Ecto neural progenitor cell (in vitro differentiated cells): Measurements from ENCODE around the gene PLCH2.
A peak's percentile ranks its signal among the peaks of the same experiment; 100 is the strongest.
"Not testable (repeated sequence)": the region's sequence is repeated elsewhere in the genome, so short reads cannot be mapped to it uniquely, and the experiment has no call there.

Experiments
- DNase-seq: peaks from one replicate; pipeline ENCODE4 v3.0.0-alpha.2; 2018; ENCODE audit warnings: low spot score

PLCH2 gene

DNA sequence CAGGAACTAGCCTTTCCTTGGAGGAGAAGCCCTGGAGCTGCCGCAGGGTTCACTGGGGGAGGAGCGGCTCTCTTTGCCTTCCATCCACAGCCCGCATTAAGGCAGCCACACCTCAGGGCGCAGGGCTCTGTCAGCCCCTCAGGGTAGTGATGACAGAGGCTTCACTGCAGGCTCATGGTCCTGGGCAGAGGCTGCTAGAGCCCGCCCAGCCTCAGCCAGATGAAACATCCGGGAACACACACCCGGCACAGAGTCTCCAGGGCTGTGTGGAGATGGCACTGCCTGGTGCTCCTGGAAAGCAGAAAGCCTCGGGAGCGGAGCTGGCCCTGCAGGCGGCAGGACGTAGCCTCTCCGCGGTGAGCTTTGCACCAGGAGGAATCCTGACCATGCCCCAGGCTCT lies 34.3 kb upstream of the PLCH2 start:
- DNase-seq, result no peak

DNA sequence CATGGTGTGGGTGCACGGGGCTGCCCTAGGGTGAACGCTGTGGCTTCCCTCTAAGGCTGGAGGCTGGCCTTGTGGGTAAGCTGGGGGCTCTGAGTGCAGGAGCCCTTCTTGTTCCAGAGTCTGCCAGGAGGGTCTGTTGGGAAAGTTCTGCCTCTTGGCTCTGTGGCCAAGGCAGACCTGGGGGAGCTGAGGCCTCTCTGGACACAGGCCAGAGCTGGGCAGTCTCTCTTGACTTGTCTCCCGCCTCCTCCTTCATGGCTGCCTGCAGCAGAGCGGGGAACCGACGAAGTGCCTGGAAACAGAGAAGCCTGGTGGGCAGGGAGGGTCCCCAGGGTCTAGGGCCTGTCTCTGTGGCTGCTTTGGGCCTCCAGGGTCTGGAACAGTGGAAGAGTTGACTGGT lies 33.4 kb upstream of the PLCH2 start:
- DNase-seq, result no peak

DNA sequence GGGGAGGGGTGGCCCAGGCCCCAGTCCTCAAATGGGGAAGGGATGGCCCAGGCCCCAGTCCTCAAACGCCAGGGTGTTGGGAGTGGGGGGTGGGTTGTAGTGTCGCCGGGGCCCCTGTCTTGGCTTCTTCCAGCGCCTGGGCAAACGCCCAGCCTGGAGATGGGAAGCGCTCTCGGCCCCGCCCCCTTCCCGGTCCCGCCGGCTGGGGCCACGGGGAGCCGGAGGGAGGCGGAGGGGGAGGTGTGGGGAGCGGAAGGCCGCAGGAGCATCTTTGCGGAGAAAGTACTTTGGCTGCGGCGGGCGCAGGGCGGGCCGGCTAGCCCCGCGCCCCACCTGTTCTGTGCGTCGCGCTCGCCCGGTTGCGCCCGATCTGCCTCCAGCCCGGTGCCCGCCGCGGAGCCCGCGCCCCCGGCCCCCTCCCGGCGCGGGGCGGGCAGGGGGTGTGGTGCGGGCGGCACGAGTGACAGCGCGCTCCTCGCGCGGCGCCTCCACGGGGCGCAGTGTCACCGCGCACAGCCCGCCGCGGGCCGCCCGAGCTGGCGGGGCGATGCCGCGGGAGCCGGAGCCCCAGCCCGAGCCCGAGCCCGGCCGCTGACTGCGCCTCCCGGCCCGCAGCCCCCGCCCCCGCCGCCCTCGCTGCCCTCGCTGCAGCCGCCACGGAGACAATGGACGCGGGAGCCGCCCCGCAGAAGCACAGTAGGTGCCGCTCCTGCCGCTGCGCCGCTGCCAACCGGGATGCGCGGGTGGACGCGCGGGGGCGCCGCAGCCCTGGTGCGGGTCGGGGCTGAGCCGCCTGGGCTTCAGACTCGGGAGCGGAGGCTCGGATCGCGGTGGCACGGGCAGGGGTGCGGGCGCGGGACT lies 32.6 kb upstream of the PLCH2 start:
- DNase-seq, result peak; percentile 76

DNA sequence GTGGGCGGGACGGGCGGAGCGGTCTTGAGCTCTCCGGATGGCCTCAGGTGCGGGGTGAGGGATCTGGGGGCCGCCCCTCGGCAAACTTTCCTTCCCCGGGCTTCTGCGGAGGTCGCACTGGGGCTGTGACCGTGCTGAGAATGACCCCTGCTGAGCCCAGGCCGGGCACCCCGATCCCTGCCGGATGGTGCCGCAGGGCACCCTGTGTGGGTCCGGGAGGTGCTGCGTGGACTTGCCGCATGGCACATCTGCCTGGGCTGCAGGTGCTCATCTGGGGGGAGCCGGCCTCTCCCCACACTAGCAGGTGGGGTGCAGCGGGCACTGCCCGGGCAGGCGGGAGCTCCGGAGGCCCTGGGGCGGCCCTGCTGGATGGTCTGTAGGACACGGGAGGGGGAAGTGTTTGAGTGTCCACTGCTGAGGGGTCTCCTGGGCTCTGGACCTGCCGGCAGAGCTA lies 31.9 kb upstream of the PLCH2 start:
- DNase-seq, result no peak

DNA sequence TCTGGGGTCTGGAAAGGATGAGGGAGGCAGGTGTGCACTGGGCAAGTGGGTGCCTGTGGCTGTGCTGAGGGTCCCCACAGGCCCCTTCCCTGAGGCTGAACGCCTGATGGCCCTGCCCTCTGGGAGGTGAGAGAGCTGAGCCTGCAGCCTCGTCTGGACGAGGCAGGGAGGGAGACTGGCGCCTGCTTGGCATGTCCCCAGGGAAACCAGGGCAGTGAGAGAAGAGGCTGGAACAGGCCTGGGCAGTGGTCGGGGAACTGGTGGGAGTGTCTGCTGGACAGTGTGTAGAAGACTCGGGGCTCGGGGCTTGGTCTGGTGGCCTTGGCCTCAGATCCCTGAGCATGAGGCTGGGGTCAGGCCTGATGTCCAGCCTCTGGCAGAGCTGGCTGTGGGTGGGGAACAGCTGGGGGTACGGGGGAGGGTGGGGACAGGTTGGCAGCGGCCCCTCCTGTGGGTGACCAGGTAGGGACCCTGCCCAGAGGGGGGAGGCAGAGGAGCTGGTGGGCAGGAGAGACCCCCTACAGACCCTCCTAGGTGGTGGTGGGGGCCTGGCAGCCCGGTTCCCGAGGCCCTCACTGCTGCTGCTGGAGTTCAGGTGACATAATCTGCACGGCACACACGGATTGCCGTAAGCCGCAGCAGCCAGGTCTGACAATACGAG lies 30.8 kb upstream of the PLCH2 start:
- DNase-seq, result no peak

DNA sequence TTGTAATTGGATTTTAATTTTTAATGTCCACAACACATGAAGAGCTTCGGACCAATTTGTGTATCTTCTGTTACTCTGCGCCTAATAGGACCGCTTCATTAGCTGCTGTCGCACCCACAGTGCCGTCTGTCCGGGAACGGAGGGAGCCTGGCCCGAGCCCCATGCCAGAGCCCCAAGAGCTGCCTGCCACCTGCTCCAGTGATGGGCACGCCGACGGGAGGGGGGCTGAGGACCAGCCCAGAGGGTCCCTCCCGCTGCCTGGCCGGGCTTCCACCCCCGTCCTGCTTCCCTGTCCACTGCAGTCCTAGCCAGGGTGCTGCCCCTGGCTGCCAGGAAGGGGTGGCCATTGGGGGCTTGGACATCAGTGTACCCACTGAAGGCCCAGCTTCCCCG lies 30.3 kb upstream of the PLCH2 start:
- no peak for DNase-seq

DNA sequence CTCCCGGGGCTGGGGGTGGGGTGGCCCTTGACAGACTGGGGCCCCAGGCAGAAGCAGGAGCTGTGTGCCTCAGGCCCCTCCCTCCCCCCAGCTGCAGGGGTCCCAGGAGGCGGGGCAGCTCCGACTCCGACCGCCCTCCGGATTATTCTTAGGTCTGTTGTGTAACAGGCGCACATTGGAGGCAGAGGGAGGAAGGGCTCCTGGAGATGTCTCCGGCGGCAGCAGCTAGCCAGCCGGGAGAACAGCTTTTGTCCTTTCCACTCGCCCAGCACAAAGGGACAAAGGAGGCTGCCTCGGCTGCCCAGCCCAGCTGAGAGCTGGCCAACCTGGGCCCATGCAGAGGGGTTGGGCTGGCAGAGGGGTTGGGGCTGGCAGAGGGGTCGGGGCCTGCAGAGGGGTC lies 29.7 kb upstream of the PLCH2 start:
- peak; percentile 85 for DNase-seq

DNA sequence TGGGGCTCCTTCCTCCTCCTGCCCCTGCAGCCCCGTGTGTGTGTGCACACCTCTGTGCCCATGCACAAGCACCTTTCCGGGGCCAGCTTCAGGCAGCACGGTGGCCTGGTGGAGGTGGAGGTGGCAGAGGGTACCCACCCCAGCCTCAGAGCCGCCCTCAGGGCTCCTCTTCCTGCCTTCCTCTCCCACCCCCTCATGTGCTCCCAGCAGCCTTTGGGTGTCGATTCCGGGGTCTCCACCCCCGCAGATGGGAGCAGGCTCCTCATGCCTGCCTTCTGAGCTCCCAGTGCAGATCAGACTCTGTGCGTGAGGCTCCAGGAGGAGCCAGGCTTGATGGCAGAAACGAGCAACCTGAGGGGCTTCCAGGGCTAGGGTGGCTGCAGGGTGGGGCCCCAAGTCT lies 29.2 kb upstream of the PLCH2 start:
- no peak for DNase-seq

DNA sequence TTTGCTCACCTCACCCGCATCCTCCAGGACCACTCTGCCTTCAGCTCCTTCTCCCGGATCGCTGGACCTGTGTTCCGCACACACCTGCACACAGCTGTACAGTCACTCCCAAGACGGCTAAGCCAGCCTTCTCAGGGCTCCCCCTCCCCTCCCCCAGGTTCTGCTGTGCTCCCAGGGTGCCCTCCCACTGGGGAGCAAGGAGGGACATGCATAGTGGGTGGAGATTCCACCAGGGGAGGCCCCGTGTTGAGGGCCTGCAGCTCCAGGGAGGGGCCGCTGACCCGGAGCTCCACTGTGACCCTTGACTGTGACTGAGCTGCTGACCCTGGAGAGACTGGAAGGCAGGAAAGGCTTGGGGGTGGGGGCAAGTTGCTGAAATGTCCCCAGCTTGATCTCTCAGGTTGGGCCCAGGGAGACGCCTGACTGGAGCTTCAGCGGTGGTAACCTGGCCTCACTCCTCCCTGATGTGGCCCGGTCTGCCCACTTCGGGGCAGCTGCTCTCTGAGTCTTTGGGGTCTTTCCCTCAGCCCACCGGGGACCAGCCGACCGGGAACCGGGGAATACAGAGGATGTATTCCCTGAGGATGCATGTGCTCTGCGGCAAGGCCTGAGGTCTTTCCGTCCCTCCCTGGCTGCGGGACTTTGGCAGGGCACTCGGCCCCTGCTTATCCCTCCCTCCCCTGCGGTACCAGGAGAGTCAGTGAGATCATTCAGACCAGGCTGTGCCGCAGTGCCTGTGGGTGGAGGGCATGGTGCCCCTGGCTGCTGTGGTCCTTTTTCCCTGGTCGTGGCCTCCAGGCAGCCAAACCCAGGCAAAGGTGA lies 28.6 kb upstream of the PLCH2 start:
- DNase-seq, result no peak

DNA sequence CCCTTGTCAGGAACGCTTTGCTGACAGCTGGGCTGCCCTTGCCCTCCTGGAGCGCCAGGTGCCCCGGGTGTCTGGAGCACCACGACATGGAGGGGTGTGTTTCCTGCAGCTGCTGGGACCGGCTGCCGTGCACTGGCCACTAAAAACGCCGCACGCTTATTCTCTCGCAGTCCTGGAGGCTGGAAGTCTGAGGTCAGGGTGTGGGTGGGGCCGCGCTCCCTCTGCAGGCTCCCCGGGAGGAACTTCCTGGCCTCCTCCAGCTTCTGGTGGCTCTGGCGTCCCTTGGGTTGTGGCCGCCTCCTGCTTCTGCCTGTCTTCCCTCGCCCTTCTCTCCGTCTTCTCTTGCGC lies 28.0 kb upstream of the PLCH2 start:
- no peak for DNase-seq

DNA sequence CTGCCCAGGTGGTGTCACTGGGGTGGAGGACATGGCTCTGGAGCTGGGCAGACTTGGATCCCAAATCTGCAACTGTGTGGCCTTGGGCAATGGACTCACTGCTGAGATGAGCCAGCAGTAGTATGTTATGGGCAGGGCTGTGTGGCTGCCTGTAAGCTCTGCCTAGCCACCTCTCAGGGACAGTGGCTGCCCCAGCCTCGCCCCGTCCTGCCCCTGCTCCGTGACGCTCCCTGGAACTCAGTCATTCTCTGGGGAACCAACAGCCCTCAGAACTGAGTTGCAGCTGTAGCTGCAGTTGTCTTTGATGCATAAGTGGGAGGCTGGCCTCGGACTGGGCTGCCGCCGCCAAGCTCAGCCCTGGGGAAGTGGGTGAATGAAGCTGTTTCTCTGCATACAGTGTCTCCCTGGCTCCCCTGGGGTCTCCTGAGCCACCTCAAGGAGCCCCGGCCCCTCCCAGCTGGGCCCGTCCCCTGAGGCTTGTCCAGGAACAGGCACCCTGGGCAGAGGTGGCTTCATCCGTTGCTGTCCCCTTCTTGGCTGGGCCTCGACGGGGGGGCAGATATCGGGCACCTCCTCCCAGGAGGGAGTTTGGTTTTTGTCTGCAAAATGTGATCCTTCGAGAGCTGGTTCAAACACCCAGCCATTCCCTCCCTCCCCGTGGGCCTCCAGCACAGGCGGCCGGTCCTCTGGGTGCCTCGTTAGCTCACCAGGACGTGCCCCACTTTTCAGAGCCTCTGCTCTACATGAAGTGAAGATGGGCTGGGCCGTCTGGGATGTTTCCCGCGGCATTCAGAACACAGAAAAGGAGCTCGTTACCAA lies 26.2 kb upstream of the PLCH2 start:
- DNase-seq, result no peak

DNA sequence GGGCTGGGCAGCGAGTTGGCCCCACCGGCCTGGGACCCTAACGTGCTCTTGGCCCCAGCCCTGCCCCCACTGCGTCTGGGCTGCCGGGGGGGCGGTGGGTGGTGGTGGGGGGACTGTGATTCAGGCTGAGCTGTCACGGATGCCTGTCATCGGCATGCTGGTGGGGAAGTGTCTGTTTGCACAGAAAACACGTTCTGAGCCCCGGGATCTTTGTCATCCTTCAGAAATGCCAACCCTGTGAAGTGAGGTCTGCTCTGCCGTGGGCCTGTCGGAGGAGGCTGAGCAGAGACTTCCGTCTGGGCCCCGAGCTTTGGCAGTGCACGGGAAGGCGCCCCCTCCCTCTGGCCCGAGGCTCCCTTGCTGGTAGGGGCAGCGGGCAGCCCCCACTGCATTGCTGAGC lies 24.3 kb upstream of the PLCH2 start:
- DNase-seq, result no peak

DNA sequence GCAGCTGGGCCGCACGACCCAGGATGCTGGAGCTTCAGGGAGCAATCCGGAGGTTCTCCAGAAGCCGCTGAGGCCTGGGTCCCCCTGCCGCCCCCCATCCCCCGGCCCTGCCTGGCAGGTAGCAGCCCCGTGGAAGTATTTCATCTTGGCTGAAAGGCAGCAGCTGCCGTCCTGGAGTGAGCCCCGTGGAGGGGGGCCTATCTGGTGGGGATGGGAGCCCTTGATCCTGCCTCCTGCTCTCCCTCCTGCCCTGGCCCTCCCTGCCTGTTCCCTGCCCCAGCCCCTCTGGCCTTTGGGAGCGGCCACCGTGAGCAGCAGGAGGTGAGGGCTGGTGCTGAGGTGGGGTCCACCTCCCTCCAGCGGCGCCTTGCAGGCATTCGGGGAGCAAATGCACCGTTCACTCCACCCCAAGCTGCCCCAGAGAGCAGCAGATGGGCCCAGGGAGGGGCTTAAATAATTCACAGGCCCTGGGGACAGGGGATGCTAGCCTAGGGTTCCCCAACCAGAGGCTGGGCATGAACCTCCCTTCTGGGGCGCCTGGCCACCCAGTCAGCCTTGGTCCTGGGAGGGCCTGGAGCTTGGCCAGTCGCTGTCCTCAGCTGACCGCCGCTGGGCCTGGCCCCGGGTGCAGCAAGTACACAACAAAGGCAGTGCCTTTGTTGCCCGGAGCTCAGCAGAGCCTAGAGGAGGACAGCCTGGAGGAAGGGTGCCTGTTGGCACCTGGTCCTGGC lies 23.7 kb upstream of the PLCH2 start:
- DNase-seq, result no peak

DNA sequence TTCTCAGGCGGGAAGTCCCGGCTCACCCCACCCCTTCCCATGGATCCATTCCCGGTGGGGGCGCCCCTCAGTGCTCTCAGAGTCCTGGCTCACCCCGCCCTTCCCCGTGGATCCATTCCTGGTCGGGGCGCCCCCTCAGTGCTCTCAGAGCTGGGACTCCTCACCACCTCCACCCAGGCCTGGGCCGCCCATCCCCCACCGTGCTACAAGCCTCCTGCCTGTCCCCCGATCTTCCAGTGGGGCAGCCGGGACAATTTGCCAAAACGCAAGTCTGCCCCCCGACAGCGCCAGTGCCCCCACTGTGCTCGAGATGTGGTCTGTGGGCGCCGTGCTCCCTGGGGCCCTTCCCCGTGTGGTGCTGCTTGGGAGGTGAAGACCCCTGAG lies 23.2 kb upstream of the PLCH2 start:
- no peak for DNase-seq

DNA sequence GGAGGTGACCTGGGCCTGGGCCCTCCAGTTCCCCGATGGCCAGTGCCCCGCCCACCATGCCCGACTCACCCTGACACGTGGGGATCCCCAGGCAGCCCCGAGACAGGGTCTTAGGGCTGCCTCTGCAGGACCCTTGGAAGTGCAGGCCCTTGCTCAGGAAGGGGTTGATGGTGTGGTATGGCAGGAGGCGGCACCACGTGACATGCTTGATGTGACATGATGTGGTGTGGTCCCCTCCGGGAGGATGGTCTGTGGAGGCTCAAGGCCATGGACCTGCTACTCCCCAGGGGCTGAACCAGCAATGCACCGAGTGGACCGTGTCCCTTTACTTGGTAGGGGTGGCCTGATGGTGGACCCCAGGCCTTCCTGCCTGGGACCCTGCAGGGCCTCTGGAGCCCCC lies 21.9 kb upstream of the PLCH2 start:
- DNase-seq, result no peak

DNA sequence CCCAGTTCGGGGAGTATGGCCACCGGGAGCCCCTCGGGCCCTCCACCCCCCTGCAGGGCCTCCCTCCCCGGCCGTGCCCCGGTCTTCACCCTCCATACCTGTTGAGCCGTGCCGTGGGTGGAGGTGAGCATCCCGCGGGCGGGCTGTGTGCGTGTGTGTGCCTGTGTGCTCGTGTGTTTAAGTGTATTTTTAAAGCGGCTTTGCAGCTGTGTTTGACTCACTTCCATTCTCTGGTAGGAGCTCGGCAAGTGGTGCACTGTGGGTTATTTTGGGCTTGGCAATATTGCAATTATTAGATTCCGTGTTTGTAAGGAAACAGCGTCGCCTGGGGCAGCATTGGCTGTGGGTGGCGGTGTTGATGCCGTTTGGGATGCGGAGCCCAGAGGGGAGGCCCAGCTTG lies 20.3 kb upstream of the PLCH2 start:
- DNase-seq, result no peak

DNA sequence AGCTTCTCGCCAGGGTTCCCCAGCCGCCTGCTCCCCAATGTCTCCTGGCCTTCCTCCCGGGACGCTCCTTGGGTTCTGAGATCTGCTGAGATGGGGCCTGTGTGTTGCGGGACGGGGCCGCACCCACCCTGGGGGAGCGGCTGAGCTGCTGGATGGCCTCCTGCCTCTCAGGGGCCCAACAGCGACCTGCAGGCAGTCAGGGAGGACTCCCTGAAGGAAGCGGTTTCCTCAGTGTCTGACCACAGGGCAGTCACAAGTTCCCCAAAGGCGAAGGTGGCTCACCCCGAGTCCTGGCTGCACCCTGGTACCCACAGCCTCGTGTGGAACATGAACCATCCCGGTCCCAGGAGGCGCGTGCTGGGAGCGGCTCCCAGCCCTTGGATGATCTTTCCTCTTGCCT lies 18.6 kb upstream of the PLCH2 start:
- DNase-seq, result no peak

DNA sequence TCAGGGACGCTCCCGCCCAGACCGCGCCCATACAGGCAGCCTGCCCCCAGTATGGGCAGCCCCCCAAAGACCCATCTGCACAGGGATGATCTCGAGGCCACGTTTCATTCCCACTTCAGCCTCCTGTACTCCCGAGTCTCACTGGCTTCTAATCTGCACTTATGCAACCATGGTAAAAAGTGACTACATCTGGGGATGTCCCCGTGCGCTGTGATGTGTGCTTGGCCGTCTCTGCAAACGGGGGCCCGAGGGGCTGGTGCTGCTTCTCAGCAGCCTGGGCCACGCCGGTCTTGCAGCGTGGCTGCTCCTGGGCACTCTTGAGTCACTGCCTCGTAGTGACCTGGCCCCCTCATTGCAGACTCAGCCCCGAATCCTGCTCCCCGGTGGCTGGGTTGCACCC lies 17.4 kb upstream of the PLCH2 start:
- no peak for DNase-seq

DNA sequence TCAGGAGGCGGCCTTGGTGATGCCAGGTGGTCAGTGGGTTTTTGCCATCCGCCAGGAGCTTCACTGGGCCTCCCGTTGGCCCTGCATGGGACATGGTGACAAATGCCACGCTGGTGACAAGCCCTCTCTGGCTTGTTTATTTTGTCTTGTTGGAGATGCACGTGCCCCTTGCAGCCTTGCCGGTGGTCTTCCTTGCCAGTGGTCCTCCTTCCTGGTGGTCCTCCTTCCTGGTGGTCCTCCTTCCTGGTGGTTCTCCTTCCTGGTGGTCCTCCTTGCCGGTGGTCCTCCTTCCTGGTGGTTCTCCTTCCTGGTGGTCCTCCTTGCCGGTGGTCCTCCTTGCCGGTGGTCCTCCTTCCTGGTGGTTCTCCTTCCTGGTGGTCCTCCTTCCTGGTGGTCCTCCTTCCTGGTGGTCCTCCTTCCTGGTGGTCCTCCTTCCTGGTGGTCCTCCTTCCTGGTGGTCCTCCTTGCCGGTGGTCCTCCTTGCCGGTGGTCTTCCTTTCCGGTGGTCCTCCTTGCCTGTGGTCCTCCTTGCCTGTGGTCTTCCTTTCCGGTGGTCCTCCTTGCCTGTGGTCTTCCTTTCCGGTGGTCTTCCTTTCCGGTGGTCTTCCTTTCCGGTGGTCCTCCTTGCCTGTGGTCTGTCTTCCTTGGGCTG lies 16.9 kb upstream of the PLCH2 start:
- DNase-seq, result not testable (repeated sequence)

DNA sequence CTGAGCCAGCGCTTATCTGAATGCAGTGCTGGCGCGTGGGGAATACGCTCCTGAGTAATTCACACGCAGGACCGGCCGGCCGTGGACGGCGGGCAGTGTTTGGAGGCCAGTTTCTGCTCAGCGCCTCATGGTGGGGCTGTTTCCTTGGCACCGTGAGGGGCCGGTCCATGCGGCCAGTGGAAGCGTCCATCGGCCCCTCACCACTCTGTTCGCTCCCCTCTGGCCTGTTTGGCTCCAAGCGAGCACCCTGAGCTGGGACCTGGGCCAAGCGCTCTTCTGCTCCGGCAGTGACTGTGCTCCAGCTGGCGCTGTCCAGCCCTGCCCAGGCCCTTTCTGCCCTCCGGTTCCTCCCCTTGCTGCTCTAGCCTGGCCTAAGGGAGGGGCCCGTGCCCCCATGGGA lies 16.3 kb upstream of the PLCH2 start:
- DNase-seq, result no peak

DNA sequence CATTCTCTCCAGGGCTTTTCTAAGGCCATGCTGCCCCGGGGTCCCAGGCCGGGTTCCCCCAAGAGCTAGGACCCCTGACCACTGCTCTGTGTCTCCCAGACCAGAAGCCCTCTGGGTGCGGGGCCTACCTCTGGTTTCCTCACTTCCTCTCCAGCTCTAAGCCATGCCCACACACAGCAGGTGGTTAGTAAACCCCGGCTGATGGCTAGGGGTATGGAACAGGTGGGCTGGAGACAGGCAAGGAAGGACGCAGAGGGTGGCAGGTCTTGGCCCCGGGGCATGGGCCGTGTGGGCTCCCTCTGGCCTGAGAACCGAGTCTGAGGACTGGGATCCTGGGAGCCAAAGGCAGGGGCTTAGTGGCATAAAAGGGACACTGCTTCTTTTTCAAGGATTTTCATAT lies 15.9 kb upstream of the PLCH2 start:
- DNase-seq, result no peak
